MV-4-11 (cell line): ENCODE data around the gene PIEZO1.
A peak's percentile ranks its signal among the peaks of the same experiment; 100 is the strongest.

ENCODE experiments used
- DNase-seq: peaks from one replicate; lab custom pipeline; 2025; lab: John Stamatoyannopoulos, UW

Gene PIEZO1

GRCh38 chr16:88766975-88767374 is 18.0 kb downstream of the PIEZO1 start:
- no peak for DNase-seq

- DNase-seq, result no peak
Observed at GRCh38 chr16:88764913-88765349, 20.1 kb downstream of the PIEZO1 start.

GRCh38 chr16:88764080-88764479 is 20.9 kb downstream of the PIEZO1 start:
- no peak for DNase-seq

GRCh38 chr16:88763502-88764053 is 21.4 kb downstream of the PIEZO1 start:
- no peak for DNase-seq

DNA sequence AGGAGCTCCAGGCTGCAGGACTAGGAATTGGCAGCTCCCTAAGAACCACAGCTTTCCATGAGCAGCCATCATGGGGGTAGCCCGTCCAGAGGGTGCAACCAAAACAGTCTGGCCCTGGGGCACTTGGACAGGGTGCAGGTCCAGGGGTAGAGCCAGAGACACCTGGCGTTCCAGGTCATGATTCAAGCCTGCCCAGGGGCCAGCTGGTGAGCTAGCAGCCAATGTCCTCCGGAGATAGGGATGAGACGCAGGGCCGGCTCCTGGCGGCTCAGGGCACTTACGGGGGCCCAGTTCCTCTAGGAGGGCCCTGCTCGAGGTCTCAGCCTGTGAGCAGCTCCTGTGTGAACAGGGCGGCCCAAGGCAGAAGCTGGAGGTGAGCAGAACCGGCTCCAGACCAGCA is 22.1 kb downstream of the PIEZO1 start:
- DNase-seq, result no peak

DNA sequence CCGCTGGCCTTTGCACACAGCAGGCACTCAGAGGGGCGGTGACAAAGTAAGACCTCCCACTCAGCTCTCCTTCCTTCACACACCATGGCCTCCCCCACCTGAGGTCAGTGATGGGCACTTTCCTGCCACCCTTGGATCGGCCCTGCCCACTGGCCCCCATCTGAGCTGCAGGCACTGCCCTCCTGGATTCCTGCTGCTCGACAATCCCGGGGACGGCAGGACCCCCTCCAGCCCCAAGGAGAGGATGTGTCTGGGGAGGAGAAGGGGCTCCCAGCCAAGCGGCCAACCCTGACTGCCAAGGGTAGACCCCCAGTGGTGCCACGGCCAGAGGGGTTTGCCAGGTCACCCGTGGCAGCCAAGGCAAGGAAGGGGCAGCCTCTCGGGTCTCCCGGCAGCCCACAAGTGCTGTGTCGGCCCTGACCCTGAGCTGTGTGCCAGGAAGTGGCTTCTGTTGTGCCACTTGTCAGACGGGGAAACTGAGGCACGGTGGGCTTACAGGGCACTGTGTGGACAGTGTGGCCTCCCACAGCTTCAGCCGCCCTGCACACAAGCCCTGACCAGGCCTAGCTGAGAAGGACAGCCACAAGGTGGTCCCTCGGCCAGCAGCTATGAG is 22.7 kb downstream of the PIEZO1 start:
- DNase-seq, result no peak

DNA sequence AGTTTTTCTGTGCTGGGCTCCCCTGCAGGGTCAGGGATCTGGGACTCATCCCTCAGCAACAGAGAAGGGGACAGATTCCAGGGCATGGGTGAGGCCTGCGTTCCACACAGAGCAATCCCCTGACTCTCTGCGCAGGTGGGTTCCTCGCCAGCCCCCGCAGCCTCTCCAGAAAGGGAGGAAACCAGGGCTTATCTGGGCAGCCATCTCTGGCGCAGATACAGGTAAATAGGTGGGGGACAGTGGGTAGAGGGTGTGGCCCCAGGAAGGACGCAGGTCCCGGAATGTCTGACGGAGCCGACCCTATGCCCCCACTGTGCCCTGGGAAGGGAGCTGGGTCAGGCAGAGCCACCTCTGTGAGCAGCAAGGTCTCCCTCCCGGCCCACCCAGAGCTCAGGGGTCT is 23.2 kb downstream of the PIEZO1 start:
- no peak for DNase-seq

- DNase-seq, result no peak
Observed at GRCh38 chr16:88761143-88761534, 23.9 kb downstream of the PIEZO1 start.

- no peak for DNase-seq
Observed at GRCh38 chr16:88760424-88761142, 24.4 kb downstream of the PIEZO1 start.

DNA sequence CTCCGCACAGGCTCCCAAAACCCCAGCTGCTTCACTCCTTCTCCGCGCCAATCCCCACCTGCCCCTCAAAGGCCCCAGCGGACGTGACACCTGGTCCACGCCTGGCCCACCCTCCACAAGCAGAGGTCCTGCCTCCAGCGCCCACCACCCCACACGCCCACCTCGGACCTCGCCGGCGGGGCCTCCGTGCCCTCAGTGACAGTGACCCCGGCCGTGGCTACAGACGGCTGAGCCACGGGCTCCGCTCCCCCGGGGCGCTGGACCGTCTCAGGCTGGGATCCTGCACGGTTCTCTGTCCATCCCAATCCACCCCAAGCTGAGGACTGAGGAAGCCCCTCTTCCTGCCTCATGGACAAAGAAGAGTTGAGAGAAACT is 25.1 kb downstream of the PIEZO1 start:
- DNase-seq, result no peak

- DNase-seq, result peak; percentile 33
Observed at GRCh38 chr16:88759245-88759975, 25.6 kb downstream of the PIEZO1 start.

GRCh38 chr16:88758944-88759244 is 26.1 kb downstream of the PIEZO1 start:
- no peak for DNase-seq

GRCh38 chr16:88758227-88758943 is 26.6 kb downstream of the PIEZO1 start:
- no peak for DNase-seq

- DNase-seq, result no peak
Observed at GRCh38 chr16:88755745-88756443, 29.1 kb downstream of the PIEZO1 start.

DNA sequence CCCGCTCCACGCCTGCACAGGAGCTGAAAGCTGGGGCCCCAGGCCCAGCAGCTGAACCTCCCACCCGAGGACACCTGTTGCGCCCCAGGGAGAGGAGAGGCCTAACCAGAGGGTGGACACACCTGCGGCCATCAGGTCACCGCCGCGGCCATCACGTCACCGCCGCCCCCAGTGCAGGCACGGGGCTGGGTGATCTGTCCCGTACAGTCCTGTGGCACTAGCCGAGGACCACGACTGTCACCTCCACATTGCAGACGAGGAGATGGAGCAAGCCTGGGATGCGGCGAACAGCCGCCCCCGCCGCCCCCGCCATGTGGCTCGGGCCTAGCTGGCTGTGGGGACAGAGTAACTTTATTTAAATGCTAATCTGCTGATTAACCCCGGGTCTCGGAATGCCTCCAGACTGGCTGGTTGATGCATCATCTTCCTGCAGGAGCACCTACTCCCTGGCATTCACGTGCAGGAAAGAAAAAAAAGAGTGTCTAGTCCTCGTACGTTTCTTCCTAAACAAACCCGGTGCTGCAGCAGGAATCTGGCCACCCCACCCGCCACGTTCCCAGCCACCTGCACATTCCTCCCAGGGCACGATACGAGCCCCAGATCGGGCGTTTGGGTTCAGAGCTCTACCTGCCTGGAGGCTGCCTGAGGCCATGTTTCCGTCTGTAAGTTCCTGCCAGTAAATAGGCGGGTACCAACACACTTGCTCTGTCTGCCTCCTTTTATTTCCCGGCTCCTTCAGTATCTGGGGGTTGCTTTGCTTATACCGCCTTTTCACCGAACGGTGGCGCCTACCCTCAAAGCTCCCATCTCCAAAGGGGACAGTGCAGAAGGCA is 29.9 kb downstream of the PIEZO1 start:
- DNase-seq, result no peak

DNA sequence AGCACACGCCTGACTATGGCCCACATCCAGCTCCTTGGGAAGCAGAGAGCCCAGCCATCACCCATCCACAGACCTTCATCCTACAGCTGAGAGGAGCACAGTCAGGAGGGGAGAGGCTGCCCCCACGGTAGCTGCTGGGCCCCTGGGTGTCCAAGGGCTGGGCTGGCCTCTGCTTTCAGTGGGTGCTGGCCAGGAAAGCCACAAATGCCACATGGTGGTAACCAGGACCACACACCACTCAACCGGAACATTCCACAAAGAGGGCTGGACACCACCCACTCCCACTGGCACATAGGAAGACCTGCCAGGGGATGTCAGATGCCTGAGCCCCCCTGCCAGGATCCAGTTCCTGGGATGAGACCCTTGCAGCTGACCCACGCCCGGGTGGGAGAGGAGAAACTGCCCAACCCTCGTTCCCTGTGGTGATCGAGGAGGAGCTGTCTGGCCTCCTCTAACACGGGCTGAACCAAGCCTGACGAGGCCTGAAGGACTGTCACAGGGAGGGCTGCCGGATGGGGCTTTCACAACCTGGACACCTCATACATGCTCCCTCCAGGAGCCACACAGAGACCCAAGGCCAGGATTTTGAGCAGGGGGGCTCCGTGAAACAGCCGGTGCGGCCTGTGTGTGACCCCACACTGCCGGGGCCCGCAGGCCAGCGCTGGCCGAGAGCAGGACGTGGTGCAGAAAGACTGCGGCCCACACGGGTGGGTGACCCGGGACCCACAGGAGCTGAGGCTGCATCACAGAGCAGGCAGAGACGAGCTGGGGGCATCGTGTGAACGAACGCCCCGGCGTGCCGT is 30.7 kb downstream of the PIEZO1 start:
- DNase-seq, result no peak

- no peak for DNase-seq
Observed at GRCh38 chr16:88753602-88754001, 31.4 kb downstream of the PIEZO1 start.

DNA sequence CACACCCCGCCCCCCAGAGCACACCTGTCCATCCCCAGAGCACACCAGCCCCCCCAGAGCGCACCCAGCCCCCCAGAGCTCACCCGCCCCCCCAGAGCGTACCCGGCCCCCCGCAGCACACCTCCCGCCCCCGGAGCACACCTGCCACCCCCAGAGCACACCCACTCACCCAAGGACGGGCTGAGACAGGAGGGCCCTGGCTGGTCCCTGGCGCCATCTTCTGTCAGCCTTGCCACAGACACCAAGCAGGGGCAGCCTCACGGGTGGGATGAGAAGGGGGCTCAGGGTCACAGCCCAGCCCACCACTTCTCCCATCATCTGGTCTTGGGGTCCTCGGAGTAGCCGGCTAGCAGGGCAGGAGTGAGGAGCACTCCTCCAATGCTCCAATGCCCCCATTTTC is 31.8 kb downstream of the PIEZO1 start:
- DNase-seq, result no peak

DNA sequence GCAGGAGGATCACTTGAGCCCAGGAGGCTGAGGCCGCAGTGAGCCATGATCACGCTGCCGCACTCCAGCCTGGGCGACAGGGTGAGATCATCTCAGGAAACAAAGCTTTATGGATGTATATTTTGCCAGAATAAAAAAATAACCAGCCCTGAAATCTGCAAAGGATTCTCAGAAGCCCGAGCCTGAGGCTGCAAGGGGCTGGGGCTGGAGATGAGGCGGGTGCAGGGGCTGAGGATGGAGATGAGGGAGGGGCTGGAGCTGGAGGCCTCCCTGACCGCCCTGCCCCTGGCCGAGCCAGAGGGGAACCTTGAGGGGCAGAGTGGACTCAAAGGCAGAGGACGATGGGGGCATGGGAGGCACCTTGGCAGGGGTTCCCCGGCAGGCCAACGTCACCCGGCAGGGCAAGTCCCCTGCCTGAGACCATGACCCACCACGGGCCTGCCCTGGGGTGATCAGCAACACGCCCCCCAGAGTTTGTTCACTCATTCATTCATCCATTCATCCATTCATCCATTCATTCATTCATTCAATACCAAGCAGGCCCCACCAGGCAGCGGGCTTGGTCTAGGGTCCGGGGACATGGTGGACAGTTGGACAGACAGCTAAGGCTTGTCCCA is 32.5 kb downstream of the PIEZO1 start:
- no peak for DNase-seq

GRCh38 chr16:88750854-88751253 is 34.2 kb downstream of the PIEZO1 start:
- DNase-seq, result no peak
